IPS-20b (cell line): Measurements from ENCODE around the gene MRPL36.

Source experiments
- H3K27ac ChIP-seq: one replicate; pipeline ENCODE4 v1.5.1; 2013; ENCODE audit warnings: low read length
- H3K27me3 ChIP-seq: 2 replicates; pipeline ENCODE4 v1.6.1; 2013; ENCODE audit warnings: mild to moderate bottlenecking, low read length, inconsistent platforms; ENCODE audit not compliant: insufficient read depth
- H3K36me3 ChIP-seq: 2 replicates; pipeline ENCODE4 v1.6.1; 2013; ENCODE audit warnings: low read depth, mild to moderate bottlenecking, inconsistent platforms, low read length, moderate library complexity; ENCODE audit not compliant: insufficient read depth
- H3K4me1 ChIP-seq: 2 replicates; pipeline ENCODE4 v1.6.1; 2013; ENCODE audit warnings: mild to moderate bottlenecking, control low read depth, inconsistent platforms, low read length, moderate library complexity; ENCODE audit not compliant: insufficient read depth
- H3K4me3 ChIP-seq: 2 replicates; pipeline ENCODE4 v1.5.1; 2013; ENCODE audit warnings: mild to moderate bottlenecking, low read length, inconsistent platforms
- H3K9ac ChIP-seq: 2 replicates; pipeline ENCODE4 v1.6.1; 2013; ENCODE audit warnings: low read depth, mild to moderate bottlenecking, inconsistent platforms, low read length, moderate library complexity
- H3K9me3 ChIP-seq: 2 replicates; pipeline ENCODE4 v1.6.1; 2013; ENCODE audit warnings: mild to moderate bottlenecking, low read depth, low read length, inconsistent platforms; ENCODE audit not compliant: insufficient read depth

Gene MRPL36

DNA sequence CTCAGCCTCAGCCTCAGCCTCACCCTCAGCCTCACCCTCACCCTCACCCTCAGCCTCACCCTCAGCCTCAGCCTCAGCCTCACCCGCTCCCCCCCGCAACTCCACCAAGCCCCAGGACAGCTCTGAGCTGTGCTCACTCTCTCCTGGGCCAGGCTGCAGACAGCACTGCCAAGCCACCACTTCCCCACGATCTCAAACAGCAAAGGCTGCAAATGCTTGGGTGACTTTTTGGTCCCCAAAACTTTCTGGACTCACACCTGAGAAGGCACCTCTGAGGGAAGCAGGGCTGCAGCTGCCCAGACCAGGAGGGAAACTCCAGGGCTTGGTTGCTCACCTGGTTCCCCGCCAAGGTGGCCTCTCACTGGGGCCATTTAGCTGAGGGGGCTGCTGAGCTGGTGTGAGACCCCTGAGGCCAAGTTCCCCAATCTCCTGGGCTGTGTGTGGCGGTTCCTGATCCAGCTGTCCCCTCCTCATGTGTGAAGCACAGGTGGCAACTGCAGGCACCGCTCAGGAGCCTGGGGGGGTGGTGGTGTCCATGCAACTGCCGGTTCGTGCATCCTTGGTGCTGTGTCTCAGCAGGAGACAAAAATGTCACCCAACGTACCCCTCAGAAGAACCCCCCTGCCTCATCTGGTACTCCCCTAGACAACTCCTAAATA lies 17.8 kb downstream of the MRPL36 start:
- H3K9ac ChIP-seq, result no peak overlapping the region
- H3K27ac ChIP-seq, result no peak overlapping the region
- H3K4me3 ChIP-seq, result no peak overlapping the region
- no peaks in the 10 kb centered on the region for H3K9me3 ChIP-seq
- H3K27me3 ChIP-seq, result no peaks in the 10 kb centered on the region
- no peaks in the 10 kb centered on the region for H3K36me3 ChIP-seq
- no peaks in the 10 kb centered on the region for H3K4me1 ChIP-seq

- no peaks in the 10 kb centered on the region for H3K9me3 ChIP-seq
- H3K4me3 ChIP-seq, result no peak overlapping the region
- H3K36me3 ChIP-seq, result no peaks in the 10 kb centered on the region
- H3K9ac ChIP-seq, result no peak overlapping the region
- no peaks in the 10 kb centered on the region for H3K4me1 ChIP-seq
- H3K27ac ChIP-seq, result no peak overlapping the region
- no peaks in the 10 kb centered on the region for H3K27me3 ChIP-seq
Measured at GRCh38 chr5:1781107-1781506, 18.5 kb downstream of the MRPL36 start.

- H3K9me3 ChIP-seq, result no peaks in the 10 kb centered on the region
- H3K4me1 ChIP-seq, result no peaks in the 10 kb centered on the region
- no peak overlapping the region for H3K9ac ChIP-seq
- no peak overlapping the region for H3K27ac ChIP-seq
- no peaks in the 10 kb centered on the region for H3K27me3 ChIP-seq
- no peaks in the 10 kb centered on the region for H3K36me3 ChIP-seq
- no peak overlapping the region for H3K4me3 ChIP-seq
Measured at GRCh38 chr5:1780614-1780930, 19.1 kb downstream of the MRPL36 start.

DNA sequence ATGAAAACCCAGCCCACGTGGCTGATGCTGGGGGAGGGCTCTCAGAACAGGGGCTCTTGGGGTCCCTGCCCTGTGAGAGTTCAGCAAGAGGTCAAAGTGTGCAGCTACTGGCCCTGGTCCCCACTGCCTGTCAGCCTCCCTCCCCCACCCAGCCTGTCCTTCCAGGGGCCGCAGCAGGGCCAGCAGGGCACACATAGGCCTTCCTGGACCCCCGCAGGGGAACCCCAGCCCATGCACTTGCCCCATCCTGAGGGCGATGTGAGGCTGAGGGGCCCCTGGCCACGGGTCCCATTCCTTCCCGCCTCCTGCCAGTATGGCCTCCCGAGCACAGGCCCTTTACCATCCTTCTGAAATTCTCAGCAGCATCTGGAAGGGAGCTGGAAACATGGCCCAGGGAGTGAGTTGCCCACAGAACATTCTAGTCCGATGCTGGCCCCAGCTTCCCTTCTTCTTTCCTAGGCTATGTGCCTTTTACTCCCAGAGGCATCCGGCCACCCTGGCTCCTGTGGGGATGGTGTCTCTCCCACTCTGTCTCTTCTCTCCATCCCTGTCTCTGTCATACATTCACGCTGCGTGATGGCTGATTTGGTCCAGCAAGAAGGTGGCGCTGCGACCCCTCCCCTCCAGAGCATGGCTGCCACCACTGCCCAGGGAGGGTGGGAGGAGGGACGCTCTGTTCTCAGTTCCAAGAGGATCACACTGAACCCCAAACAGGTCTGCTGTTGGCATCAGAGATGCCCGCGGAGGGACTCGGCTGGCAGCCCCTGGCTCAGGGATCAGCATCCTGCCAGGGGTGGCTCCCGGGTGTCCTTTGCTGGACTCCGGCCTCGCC lies 19.6 kb downstream of the MRPL36 start:
- no peak overlapping the region for H3K4me3 ChIP-seq
- H3K9me3 ChIP-seq, result no peaks in the 10 kb centered on the region
- H3K9ac ChIP-seq, result no peak overlapping the region
- H3K4me1 ChIP-seq, result no peaks in the 10 kb centered on the region
- no peaks in the 10 kb centered on the region for H3K27me3 ChIP-seq
- no peak overlapping the region for H3K27ac ChIP-seq
- no peaks in the 10 kb centered on the region for H3K36me3 ChIP-seq

DNA sequence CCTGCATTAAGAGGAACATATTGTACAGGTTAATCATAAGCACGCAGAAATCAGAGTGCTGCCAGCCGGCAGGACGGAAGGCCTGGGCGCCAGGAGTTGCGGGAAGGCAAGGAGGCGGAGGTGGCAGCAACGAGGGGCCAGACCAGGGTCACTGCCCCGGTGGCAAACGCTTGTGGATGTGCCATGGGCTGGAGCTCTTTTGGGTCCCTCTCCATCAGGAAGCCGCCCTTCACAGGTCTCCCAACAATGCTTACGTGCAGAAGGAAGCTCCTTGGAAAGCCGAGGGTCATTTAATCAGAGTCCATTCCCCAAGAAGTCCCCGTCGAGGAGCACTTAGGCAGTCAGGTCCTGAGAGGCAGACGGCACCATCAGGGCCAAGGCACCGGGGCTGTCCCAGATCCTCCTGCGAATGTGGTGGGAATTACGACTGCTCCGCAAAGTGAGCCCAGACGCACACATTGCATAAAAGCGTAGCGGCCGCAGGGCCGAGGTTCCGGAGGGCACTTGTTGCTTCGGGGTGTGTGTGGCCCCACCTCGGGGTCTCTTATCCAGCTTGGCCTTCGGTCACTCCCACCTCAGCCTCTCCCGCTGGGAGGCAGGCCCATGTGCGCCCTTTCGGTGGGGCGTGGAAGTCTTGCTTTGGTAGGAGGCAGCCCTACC lies 20.5 kb downstream of the MRPL36 start:
- Histone ChIP-seq H3K27ac (no peak overlapping the region), H3K4me1 (no peaks in the 10 kb centered on the region), H3K4me3 (no peak overlapping the region), H3K9me3 (no peaks in the 10 kb centered on the region), H3K9ac (no peak overlapping the region), H3K36me3 (no peaks in the 10 kb centered on the region), H3K27me3 (no peaks in the 10 kb centered on the region)

GRCh38 chr5:1778138-1779020 lies 21.3 kb downstream of the MRPL36 start:
- Histone ChIP-seq H3K27ac (no peak overlapping the region), H3K9ac (no peak overlapping the region), H3K36me3 (no peaks in the 10 kb centered on the region), H3K9me3 (no peaks in the 10 kb centered on the region), H3K4me1 (no peaks in the 10 kb centered on the region), H3K4me3 (no peak overlapping the region), H3K27me3 (no peaks in the 10 kb centered on the region)

DNA sequence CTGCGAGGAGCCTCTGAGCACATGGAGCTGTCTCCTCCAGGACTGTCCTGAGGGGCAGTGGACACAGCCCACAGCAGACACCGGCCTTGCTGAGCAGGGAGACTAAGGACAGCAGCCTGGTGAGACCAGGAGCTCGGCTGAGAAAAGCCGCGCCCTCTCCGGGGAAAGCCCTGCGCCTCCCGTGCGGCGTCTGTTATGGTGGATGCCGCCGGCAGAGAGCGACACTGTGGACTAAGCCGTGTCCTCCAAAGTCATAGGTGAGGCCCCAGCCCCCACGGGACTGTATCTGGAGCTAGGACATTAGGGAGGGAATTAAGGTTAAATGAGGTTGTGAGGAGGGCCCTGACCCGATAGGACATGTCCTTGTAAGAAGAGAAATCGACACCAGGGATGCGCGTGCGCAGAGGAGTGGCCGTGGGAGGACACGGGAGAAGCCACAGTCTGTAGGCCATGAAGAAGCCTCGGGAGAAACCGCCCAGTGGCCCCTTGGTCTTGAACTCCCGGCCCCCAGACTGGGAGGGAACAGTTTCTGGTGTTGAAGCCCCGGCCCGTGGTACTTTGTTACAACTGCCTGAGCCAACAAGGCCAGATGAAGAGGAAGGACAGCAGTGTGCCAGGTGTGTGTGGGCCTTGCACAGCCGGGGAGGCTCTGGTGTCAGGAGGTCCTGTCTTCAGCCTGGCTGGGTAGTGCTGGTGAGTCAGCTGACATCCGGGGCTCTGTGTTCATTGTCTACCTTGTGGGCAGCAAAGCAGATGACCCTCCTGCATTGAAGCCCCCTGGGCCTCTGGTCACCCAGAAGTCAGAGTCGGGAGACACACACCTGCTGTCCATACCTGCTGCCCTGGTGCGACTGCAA lies 22.1 kb downstream of the MRPL36 start:
- H3K36me3 ChIP-seq, result no peaks in the 10 kb centered on the region
- H3K4me3 ChIP-seq, result no peak overlapping the region
- no peaks in the 10 kb centered on the region for H3K27me3 ChIP-seq
- H3K27ac ChIP-seq, result no peak overlapping the region
- H3K4me1 ChIP-seq, result no peaks in the 10 kb centered on the region
- no peak overlapping the region for H3K9ac ChIP-seq
- H3K9me3 ChIP-seq, result no peaks in the 10 kb centered on the region

DNA sequence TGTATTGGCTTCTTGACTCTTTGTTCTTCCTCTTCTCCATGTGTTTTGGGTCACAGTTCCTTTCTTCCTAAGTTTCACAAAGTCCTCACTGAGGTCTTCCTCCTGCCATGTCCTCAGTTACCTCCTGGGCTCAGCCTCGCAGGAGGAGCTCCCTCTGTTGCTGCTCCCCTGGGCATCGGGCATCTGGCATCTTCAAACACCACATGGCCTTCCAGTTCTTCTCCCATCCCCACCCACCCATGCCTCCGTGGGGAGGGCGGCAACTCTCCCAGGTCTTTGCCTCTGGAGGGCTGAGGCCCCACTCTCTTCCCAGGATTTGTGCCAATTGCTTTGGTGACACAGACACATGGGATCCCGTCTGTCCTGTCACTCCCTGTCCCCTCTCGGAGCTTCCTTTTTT lies 22.8 kb downstream of the MRPL36 start:
- no peaks in the 10 kb centered on the region for H3K9me3 ChIP-seq
- H3K4me1 ChIP-seq, result no peaks in the 10 kb centered on the region
- no peaks in the 10 kb centered on the region for H3K36me3 ChIP-seq
- no peak overlapping the region for H3K4me3 ChIP-seq
- no peak overlapping the region for H3K9ac ChIP-seq
- no peaks in the 10 kb centered on the region for H3K27me3 ChIP-seq
- H3K27ac ChIP-seq, result no peak overlapping the region

- Histone ChIP-seq H3K27me3 (no peaks in the 10 kb centered on the region), H3K36me3 (no peaks in the 10 kb centered on the region), H3K9me3 (no peaks in the 10 kb centered on the region), H3K9ac (no peak overlapping the region), H3K27ac (no peak overlapping the region), H3K4me3 (no peak overlapping the region), H3K4me1 (no peaks in the 10 kb centered on the region)
Measured at GRCh38 chr5:1772634-1773033, 27.0 kb downstream of the MRPL36 start.

DNA sequence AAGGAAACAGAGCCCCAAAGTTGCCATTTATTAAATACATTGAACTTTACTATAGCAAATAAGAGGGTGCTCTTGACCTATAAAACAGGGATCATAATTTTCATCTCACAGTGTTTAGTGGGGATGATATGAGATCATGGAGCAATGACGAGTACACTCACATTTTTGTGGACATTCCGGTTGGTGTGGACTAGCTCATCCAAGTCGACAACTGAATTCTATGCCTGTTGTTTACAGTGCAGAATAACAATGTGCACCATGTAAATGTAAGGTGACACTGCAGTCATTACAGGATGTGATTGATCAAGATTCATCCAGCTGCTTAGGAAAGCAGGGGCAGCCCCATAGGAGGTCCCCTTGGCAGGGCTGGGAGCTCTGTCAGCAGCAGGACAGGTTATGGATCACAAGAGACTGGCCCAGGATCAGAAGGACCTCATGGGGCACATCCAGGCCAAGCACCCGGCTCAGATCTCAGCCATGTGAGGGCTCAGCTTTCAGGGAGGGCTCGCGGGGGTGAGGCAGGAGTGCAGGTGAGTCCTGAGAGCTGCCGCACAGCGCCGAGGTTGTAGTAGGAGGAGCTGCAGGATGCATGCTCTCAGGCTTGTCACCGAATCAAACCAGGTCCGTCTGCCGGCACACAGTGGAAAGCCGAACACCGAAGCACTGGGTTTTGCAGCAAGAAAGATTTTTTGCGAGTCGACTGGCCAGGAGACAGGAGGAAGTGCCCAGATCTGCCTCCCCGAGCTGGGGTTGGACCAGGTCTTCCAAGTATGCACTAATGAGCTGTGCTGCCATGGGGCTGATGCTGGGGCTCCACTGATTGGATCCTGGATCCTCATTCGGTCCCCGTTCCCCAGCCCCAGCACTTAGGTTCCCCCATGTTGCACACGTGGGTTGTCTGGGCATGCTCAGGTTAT lies 28.2 kb downstream of the MRPL36 start:
- Histone ChIP-seq H3K4me1 (no peaks in the 10 kb centered on the region), H3K27me3 (no peaks in the 10 kb centered on the region)

More for the DNA sequence above, 28.2 kb downstream of the MRPL36 start:
- Histone ChIP-seq H3K27ac (no peak overlapping the region), H3K4me3 (no peak overlapping the region), H3K9ac (no peak overlapping the region), H3K36me3 (no peaks in the 10 kb centered on the region), H3K9me3 (no peaks in the 10 kb centered on the region)
